ENCODE data around the gene BZW1. TPM values are rescaled to one million over a fixed set of nuclear protein-coding genes. Genes with fewer than 3 reads are reported as not detected.

The BZW1 gene
- 233 and 364 TPM in 2 replicates for polyA plus RNA-seq (2011; rRNA removed)
- polyA minus RNA-seq (2011; rRNA and poly(A)+ RNA removed), result 212 and 258 TPM in 2 replicates

GRCh38 chr2:200811333-200812121, at the start of gene BZW1:
Gene BZW1, plus strand, starts transcription at chr2:200811910. Its CDS starts 1,308 bp downstream, at chr2:200813218.
- Histone ChIP-seq H3K36me3 (ENCODE audit: control insufficient read depth, insufficient read depth, low read length) (peaks cover 3% of the 10 kb centered on the region), H3K4me3 (ENCODE audit: low read depth, low read length) (peak within 1 kb of the TSS; percentile 96), H3K27me3 (ENCODE audit: control insufficient read depth, insufficient read depth, low read length) (no peaks in the 10 kb centered on the region)
- DNase-seq (ENCODE audit: low read depth), result peak; percentile 61
- no peak for TF ChIP-seq CTCF (IDR thresholded peaks at IDR 0.05; ENCODE audit: insufficient read depth, low read depth, low read length)
- POLR2A ChIA-PET, result interaction anchor here (1.0 kb wide), 1 partner anchor 98 kb away, joined by 4 read pairs; no protein-coding TSS in a partner anchor
- CTCF ChIA-PET, result interaction anchor here (0.6 to 1.2 kb wide), 4 partner anchors 34 to 1073 kb away, joined by 3 read pairs; no protein-coding TSS in a partner anchor

- Histone ChIP-seq H3K27me3 (ENCODE audit: control insufficient read depth, insufficient read depth, low read length) (no peaks in the 10 kb centered on the region), H3K4me3 (ENCODE audit: low read depth, low read length) (no peak overlapping the region), H3K36me3 (ENCODE audit: control insufficient read depth, insufficient read depth, low read length) (no peaks in the 10 kb centered on the region)
- CTCF ChIA-PET, result interaction anchor here (0.8 kb wide), 2 partner anchors 9 to 59 kb away, joined by 3 read pairs; no protein-coding TSS in a partner anchor
- POLR2A ChIA-PET, result no interaction called here
- no peak for DNase-seq (ENCODE audit: low read depth)
- no peak for TF ChIP-seq CTCF (IDR thresholded peaks at IDR 0.05; ENCODE audit: insufficient read depth, low read depth, low read length)
Measured at GRCh38 chr2:200762127-200762526, 49.6 kb upstream of the BZW1 start.

- no peaks in the 10 kb centered on the region for H3K27me3 ChIP-seq (ENCODE audit: control insufficient read depth, insufficient read depth, low read length)
- CTCF ChIA-PET, result interaction anchor here (0.5 kb wide), 1 partner anchor 64 kb away, joined by 3 read pairs; no protein-coding TSS in a partner anchor
- POLR2A ChIA-PET, result no interaction called here
- TF ChIP-seq CTCF (IDR thresholded peaks at IDR 0.05; ENCODE audit: insufficient read depth, low read depth, low read length), result no peak
- no peak for DNase-seq (ENCODE audit: low read depth)
- H3K36me3 ChIP-seq (ENCODE audit: control insufficient read depth, insufficient read depth, low read length), result no peaks in the 10 kb centered on the region
- no peak overlapping the region for H3K4me3 ChIP-seq (ENCODE audit: low read depth, low read length)
Measured at GRCh38 chr2:200763422-200763821, 48.3 kb upstream of the BZW1 start.

- CTCF ChIA-PET, result interaction anchor here (0.7 to 1.3 kb wide), 5 partner anchors 7 to 195 kb away, joined by 3 to 5 read pairs (median 3); no protein-coding TSS in a partner anchor
- peak; percentile 91 for DNase-seq (ENCODE audit: low read depth)
- no peak for TF ChIP-seq CTCF (IDR thresholded peaks at IDR 0.05; ENCODE audit: insufficient read depth, low read depth, low read length)
- no peaks in the 10 kb centered on the region for H3K27me3 ChIP-seq (ENCODE audit: control insufficient read depth, insufficient read depth, low read length)
- POLR2A ChIA-PET, result no interaction called here
- H3K4me3 ChIP-seq (ENCODE audit: low read depth, low read length), result no peak overlapping the region
- H3K36me3 ChIP-seq (ENCODE audit: control insufficient read depth, insufficient read depth, low read length), result no peaks in the 10 kb centered on the region
Measured at GRCh38 chr2:200765139-200765951, 46.4 kb upstream of the BZW1 start.

All from BJ (cell line).